GM10266 (cell line): Measurements from ENCODE around the gene SNAPC5.

Experiments
- DNase-seq: peaks from one replicate; pipeline ENCODE4 v3.0.0; 2012; ENCODE audit errors: extremely low spot score
- CTCF ChIP-seq: IDR thresholded peaks from 2 replicates; pipeline ENCODE4 v1.5.1; 2012; ENCODE audit warnings: mild to moderate bottlenecking, low read depth; ENCODE audit not compliant: control insufficient read depth, insufficient read depth; ENCODE audit errors: missing control alignments

The SNAPC5 gene

GRCh38 chr15:66486887-66487286, 10.7 kb downstream of the SNAPC5 start:
- no peak for DNase-seq
- no peak for TF ChIP-seq CTCF

DNA sequence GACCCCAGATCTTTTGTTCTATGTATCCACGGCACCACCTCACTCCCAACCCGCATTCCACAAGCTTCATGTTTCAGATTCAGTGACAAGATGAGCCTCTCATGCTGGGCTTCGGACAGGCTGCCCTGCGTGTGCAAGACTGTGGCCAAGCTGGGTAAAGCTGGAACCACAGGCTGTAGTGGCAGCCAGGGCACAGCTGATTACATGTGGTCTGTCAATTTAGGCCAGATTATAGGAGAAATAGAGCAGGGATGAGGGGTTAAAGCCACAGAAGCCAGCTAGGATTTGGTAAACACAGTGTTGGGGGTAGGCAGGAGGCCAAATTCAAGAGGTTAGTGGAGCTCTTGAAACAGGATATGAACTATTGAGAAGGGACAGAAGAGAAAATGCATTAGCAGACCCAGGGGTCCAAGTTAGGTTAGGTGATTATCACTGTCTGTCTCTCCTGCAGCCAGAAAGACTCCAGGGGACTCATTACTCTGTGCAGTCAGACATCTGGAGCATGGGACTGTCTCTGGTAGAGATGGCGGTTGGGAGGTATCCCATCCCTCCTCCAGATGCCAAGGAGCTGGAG, 12.9 kb downstream of the SNAPC5 start:
- DNase-seq = no peak
- TF ChIP-seq CTCF = no peak

DNA sequence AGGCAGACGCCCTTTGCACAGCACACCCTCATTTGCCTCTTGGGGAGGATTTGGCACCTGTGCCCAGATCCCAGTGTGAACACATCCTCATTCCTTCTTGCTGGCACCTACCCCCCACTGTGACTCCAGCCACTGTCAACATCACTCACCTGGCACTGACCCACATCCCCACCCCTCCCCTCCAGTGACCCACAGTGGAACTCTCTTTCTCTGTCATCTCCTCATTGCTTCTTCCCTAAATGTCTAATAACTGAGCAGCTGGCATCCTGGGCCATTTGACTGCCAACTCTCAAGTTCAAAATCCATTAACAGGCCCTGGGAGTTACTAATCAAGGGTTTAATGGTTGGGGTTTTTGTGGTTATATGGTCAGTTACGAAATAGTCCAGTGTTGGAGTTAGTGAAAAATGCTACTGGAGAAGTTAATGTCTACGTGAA, 14.4 kb downstream of the SNAPC5 start:
- no peak for DNase-seq
- no peak for TF ChIP-seq CTCF

GRCh38 chr15:66482539-66482938, 15.0 kb downstream of the SNAPC5 start:
- TF ChIP-seq CTCF = no peak
- no peak for DNase-seq

- TF ChIP-seq CTCF = no peak
- DNase-seq = no peak
These were observed 16.3 kb downstream of the SNAPC5 start for GRCh38 chr15:66481107-66481856.

DNA sequence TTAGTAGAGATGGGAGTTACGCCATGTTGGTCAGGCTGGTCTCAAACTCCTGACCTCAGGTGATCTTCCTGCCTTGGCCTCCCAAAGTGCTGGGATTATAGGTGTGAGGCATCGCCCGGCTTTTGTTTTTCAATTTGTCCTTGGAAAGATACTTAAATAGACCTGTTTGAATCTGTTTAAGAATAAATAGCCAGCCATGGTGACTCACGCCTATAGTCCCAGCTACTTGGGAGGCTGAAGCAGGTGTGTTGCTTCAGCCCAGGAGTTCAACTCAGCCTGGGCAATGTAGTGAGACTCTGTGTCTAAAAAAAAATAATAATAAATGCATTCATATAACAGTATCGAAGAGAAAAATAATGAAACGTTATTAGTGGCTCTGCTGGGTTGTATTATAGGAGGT, 17.3 kb downstream of the SNAPC5 start:
- no peak for TF ChIP-seq CTCF

GRCh38 chr15:66477011-66477410, 20.6 kb downstream of the SNAPC5 start:
- no peak for DNase-seq
- no peak for TF ChIP-seq CTCF

More for the DNA sequence above, 17.3 kb downstream of the SNAPC5 start:
- DNase-seq = no peak
